GM19240 (cell line): ENCODE results near the gene BMP10.

ENCODE experiments used
- DNase-seq: peaks from one replicate; pipeline ENCODE4 v3.0.0; 2011; ENCODE audit warnings: low spot score; ENCODE audit not compliant: insufficient read length

Gene BMP10

GRCh38 chr2:68819556-68819955, 51.6 kb downstream of the BMP10 start:
- no peak for DNase-seq

GRCh38 chr2:68817306-68817705, 53.9 kb downstream of the BMP10 start:
- DNase-seq, result no peak
